H1 (cell line): ENCODE results near the gene TIGD2. TPM values are rescaled to one million over a fixed set of nuclear protein-coding genes. Genes with fewer than 3 reads are reported as not detected.

ENCODE experiments used
- CTCF ChIA-PET: fragments of 300-600 bp; sonication (Branson Sonifier 250); formaldehyde crosslinking; loops from one replicate; lab custom pipeline; 2021; ENCODE audit not compliant: partially characterized antibody; lab: Charles Lee
- POLR2A ChIA-PET: fragments of 300-600 bp; sonication (Branson Sonifier 250); formaldehyde crosslinking; loops from one replicate; lab custom pipeline; 2021; ENCODE audit warnings: inconsistent platforms; ENCODE audit not compliant: partially characterized antibody; lab: Charles Lee
- DNase-seq, 2 experiments: peaks; one replicate each; pipeline versions ENCODE4 v3.0.0 to v3.0.0-alpha.2; 2010 to 2022; ENCODE audit warnings: low spot score in 2 of 2, low read depth in 1 of 2, mixed read lengths in 1 of 2
- FAIRE-seq: peaks from 2 replicates; lab custom pipeline; 2011; peaks lifted over from hg19 to GRCh38; lab: Jason Lieb, UNC
- H2AFZ ChIP-seq: 2 replicates; pipeline ENCODE4 v1.8.1; 2012; ENCODE audit warnings: low read length, inconsistent platforms
- H2AK5ac ChIP-seq: 2 replicates; pipeline ENCODE4 v1.6.1; 2013; ENCODE audit warnings: low read depth, low read length
- H2BK120ac ChIP-seq: replicated peaks from 2 replicates; pipeline ENCODE3; 2013; ENCODE audit warnings: low read depth, low read length, inconsistent platforms
- H2BK12ac ChIP-seq: 2 replicates; pipeline ENCODE4 v1.6.1; 2013; ENCODE audit warnings: low read depth, low read length
- H2BK15ac ChIP-seq: 2 replicates; pipeline ENCODE4 v1.6.1; 2013; ENCODE audit warnings: low read length
- H2BK20ac ChIP-seq: 2 replicates; pipeline ENCODE4 v1.6.1; 2013; ENCODE audit warnings: low read length
- H2BK5ac ChIP-seq: 2 replicates; pipeline ENCODE4 v1.6.1; 2013; ENCODE audit warnings: low read depth, low read length
- H3K14ac ChIP-seq: 2 replicates; pipeline ENCODE4 v1.6.1; 2013; ENCODE audit warnings: inconsistent platforms; ENCODE audit not compliant: insufficient read length
- H3K18ac ChIP-seq: 2 replicates; pipeline ENCODE4 v1.6.1; 2013; ENCODE audit warnings: low read length; ENCODE audit errors: extremely low read depth
- H3K23ac ChIP-seq: 2 replicates; pipeline ENCODE4 v1.6.1; 2013; ENCODE audit warnings: inconsistent platforms; ENCODE audit not compliant: insufficient read length
- H3K23me2 ChIP-seq: 2 replicates; pipeline ENCODE4 v1.6.1; 2013; ENCODE audit warnings: low read depth, low read length
- H3K27ac ChIP-seq: 2 replicates; pipeline ENCODE4 v1.6.1; 2011; ENCODE audit warnings: low read depth, low read length, inconsistent platforms
- H3K27me3 ChIP-seq, 4 experiments: replicated peaks in 1 of 4; 1 replicate in 1 of 4; 2 replicates in 3 of 4; pipeline versions ENCODE4 v1.6.1 to v1.8.1; 2011 to 2013; ENCODE audit warnings: low read length in 3 of 4, mild to moderate bottlenecking in 3 of 4, inconsistent platforms in 2 of 4, mixed read lengths in 2 of 4, moderate library complexity in 1 of 4; ENCODE audit not compliant: control insufficient read depth in 3 of 4, insufficient read depth in 3 of 4; ENCODE audit errors: extremely low read depth in 1 of 4
- H3K36me3 ChIP-seq, 4 experiments: 2 replicates each; pipeline versions ENCODE4 v1.6.1 to v1.8.1; 2011 to 2013; ENCODE audit warnings: mild to moderate bottlenecking in 4 of 4, low read length in 3 of 4, moderate library complexity in 2 of 4, control low read depth in 1 of 4, inconsistent platforms in 1 of 4; ENCODE audit not compliant: insufficient read depth in 4 of 4, control insufficient read depth in 2 of 4
- H3K4ac ChIP-seq: replicated peaks from 2 replicates; pipeline ENCODE3; 2013; ENCODE audit warnings: low read length, low read depth, mixed read lengths, inconsistent platforms; ENCODE audit not compliant: insufficient read length
- H3K4me1 ChIP-seq, 4 experiments: replicated peaks in 1 of 4; 1 replicate in 1 of 4; 2 replicates in 3 of 4; pipeline versions ENCODE4 v1.6.1 to v1.8.1; 2011 to 2013; ENCODE audit warnings: low read length in 3 of 4, inconsistent platforms in 2 of 4, mixed read lengths in 1 of 4; ENCODE audit not compliant: insufficient read depth in 4 of 4, control insufficient read depth in 3 of 4
- H3K4me2 ChIP-seq, 2 experiments: 2 replicates each; pipeline versions ENCODE4 v1.6.1 to v1.8.1; 2011 to 2013; ENCODE audit warnings: low read depth in 2 of 2, low read length in 2 of 2, control low read depth in 1 of 2, inconsistent platforms in 1 of 2, mild to moderate bottlenecking in 1 of 2; ENCODE audit not compliant: insufficient read depth in 1 of 2
- H3K4me3 ChIP-seq, 4 experiments: fragments of 200-600, 300-600 bp in 1 of 4; sonication (generic), shearing (Covaris generic), sonication (Bioruptor Twin) in 1 of 4; 2 replicates each; pipeline versions ENCODE4 v1.5.1 to v1.8.1; 2011 to 2016; ENCODE audit warnings: low read length in 4 of 4, low read depth in 3 of 4, control low read depth in 2 of 4, inconsistent platforms in 2 of 4, mild to moderate bottlenecking in 2 of 4, mixed read lengths in 1 of 4, moderate library complexity in 1 of 4; ENCODE audit not compliant: insufficient read depth in 2 of 4; ENCODE audit errors: extremely low read depth in 1 of 4
- H3K56ac ChIP-seq: replicated peaks from 2 replicates; pipeline ENCODE3; 2013; ENCODE audit warnings: low read depth, mild to moderate bottlenecking, mixed read lengths, low read length, inconsistent platforms; ENCODE audit not compliant: insufficient read length
- H3K79me1 ChIP-seq: 2 replicates; pipeline ENCODE4 v1.6.1; 2013; ENCODE audit warnings: low read depth, low read length, control low read depth
- H3K79me2 ChIP-seq, 2 experiments: 2 replicates each; pipeline versions ENCODE4 v1.6.1 to v1.8.1; 2012 to 2013; ENCODE audit warnings: low read length in 2 of 2, mild to moderate bottlenecking in 2 of 2, inconsistent platforms in 1 of 2; ENCODE audit not compliant: insufficient read depth in 2 of 2, control insufficient read depth in 1 of 2
- H3K9ac ChIP-seq, 4 experiments: replicated peaks in 1 of 4; 1 replicate in 1 of 4; 2 replicates in 3 of 4; pipeline versions ENCODE4 v1.6.1 to v1.8.1; 2011 to 2013; ENCODE audit warnings: low read depth in 3 of 4, low read length in 3 of 4, control low read depth in 2 of 4, mild to moderate bottlenecking in 2 of 4, moderate library complexity in 2 of 4, inconsistent platforms in 1 of 4; ENCODE audit errors: extremely low read depth in 1 of 4
- H3K9me3 ChIP-seq, 2 experiments: 2 replicates each; pipeline versions ENCODE4 v1.6.1 to v1.8.1; 2012 to 2013; ENCODE audit warnings: mild to moderate bottlenecking in 2 of 2, moderate library complexity in 2 of 2, control low read depth in 1 of 2, inconsistent platforms in 1 of 2, low read depth in 1 of 2, low read length in 1 of 2, mixed read lengths in 1 of 2; ENCODE audit not compliant: insufficient read depth in 2 of 2
- H4K20me1 ChIP-seq, 2 experiments: replicated peaks in 1 of 2; 2 replicates each; pipeline versions ENCODE3 to v1.8.1; 2011 to 2013; ENCODE audit warnings: inconsistent platforms in 2 of 2, low read length in 2 of 2, mild to moderate bottlenecking in 1 of 2; ENCODE audit not compliant: insufficient read depth in 2 of 2, control insufficient read depth in 1 of 2
- H4K5ac ChIP-seq: 2 replicates; pipeline ENCODE4 v1.6.1; 2013; ENCODE audit warnings: low read length, low read depth, mixed read lengths, inconsistent platforms; ENCODE audit not compliant: insufficient read length
- H4K8ac ChIP-seq: 2 replicates; pipeline ENCODE4 v1.8.0; 2013; ENCODE audit warnings: mild to moderate bottlenecking, moderate library complexity, low read length, inconsistent platforms; ENCODE audit not compliant: insufficient read depth; ENCODE audit errors: extremely low read depth
- H4K91ac ChIP-seq: replicated peaks from 2 replicates; pipeline ENCODE3; 2013; ENCODE audit warnings: low read length, mixed read lengths, inconsistent platforms; ENCODE audit not compliant: insufficient read length
- GABPA ChIP-seq: IDR thresholded peaks from 2 replicates; pipeline ENCODE4 v1.6.1; 2011; ENCODE audit warnings: mild to moderate bottlenecking, low read length, moderate library complexity, borderline replicate concordance; ENCODE audit not compliant: insufficient read depth
- KDM4A ChIP-seq: IDR thresholded peaks from one replicate; pipeline ENCODE4 v1.7.1; 2012; ENCODE audit warnings: low read depth, mild to moderate bottlenecking, moderate library complexity, low read length, inconsistent platforms; ENCODE audit not compliant: severe bottlenecking
- NRF1 ChIP-seq: IDR thresholded peaks from 2 replicates; pipeline ENCODE4 v1.6.1; 2011; ENCODE audit warnings: mild to moderate bottlenecking, low read depth, low read length, improper control_type of control experiment
- POLR2A ChIP-seq, 2 experiments: IDR thresholded peaks; 1 replicate in 1 of 2; 2 replicates in 1 of 2; pipeline ENCODE4 v1.6.1; 2011; ENCODE audit warnings: low read depth in 2 of 2, low read length in 2 of 2, mild to moderate bottlenecking in 2 of 2; ENCODE audit errors: control extremely low read depth in 1 of 2
- TAF7 ChIP-seq: optimal IDR thresholded peaks from 2 replicates; pipeline ENCODE3; 2011; ENCODE audit warnings: low read depth, mild to moderate bottlenecking, inconsistent platforms, low read length, moderate library complexity, borderline replicate concordance
- WGBS, 2 experiments: shearing (Covaris generic) in 1 of 2; methylation state at CpG; one replicate each; pipeline versions ENCODE4 v1.1.6 to v1.1.7; 2013 to 2015; ENCODE audit warnings: low lambda C conversion rate in 2 of 2, mixed read lengths in 2 of 2, inconsistent platforms in 1 of 2, low coverage in 1 of 2, missing lambda C conversion rate in 1 of 2; ENCODE audit not compliant: insufficient replicate concordance in 2 of 2, insufficient coverage in 1 of 2, insufficient read length in 1 of 2; ENCODE audit errors: extremely low coverage in 1 of 2, missing lambda C conversion rate in 1 of 2; 5-methylcytosine and 5-hydroxymethylcytosine counted together
- polyA plus RNA-seq, 7 experiments: library from polyadenylated mRNA; depleted of rRNA in 3 of 7; stranded (reverse) in 5 of 7; unstranded in 2 of 7; fragments of >200 nt in 5 of 7; fragments of 200-250 nt in 2 of 7; gene quantifications; 1 replicate in 5 of 7; 2 replicates in 1 of 7; 4 replicates in 1 of 7; pipeline versions ENCODE4 v1.2.1 to v1.2.3, GENCODE V29; 2011 to 2013; ENCODE audit warnings: missing spikeins in 2 of 7, mixed read lengths in 2 of 7
- total RNA-seq: library from RNA; stranded (reverse); fragmentation: NEBNext Ultra II Directional; extraction: Animal tissue kit (Norgen Biotek cat#: 25700); gene quantifications from 2 replicates; pipeline ENCODE4 v1.2.1, GENCODE V29; 2021

TIGD2 gene
- total and polyA plus RNA-seq, 2 of the 8 experiments (the other 6 are each of a cell fraction or from before 2014, with no cell fraction given), result 2.4 to 5.7 TPM

DNA sequence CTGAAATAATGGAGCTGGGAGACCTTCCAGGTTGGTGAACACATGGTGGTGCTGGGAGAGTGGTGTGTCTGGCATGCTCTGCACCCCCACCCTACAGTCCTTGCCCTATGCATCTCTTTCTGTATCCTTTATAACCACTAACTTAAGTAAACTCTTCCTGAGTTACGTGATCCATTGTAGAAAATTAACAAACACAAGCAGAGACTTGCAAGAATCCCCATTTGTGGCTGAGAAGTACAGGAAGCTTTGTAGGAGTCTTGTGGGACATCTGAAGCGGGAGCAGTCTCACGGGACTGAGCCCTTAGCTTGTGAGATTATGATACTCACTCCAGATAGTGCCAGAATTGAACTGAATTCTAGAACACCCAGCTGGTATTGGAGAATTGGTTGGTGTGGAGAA lies 40.0 kb upstream of the TIGD2 start:
- FAIRE-seq (no peak), DNase-seq (no peak)
- Histone ChIP-seq H3K9ac (no peak overlapping the region), H2AK5ac (no peak overlapping the region), H3K27ac (no peak overlapping the region), H3K79me1 (no peaks in the 10 kb centered on the region), H3K36me3 (no peaks in the 10 kb centered on the region), H3K9me3 (no peaks in the 10 kb centered on the region), H3K4me2 (no peak overlapping the region), H2BK120ac (no peak overlapping the region), H2AFZ (no peak overlapping the region), H3K56ac (no peak overlapping the region), H4K20me1 (no peaks in the 10 kb centered on the region), H4K5ac (no peak overlapping the region), H3K18ac (no peak overlapping the region), H3K4ac (no peak overlapping the region), H3K23ac (no peak overlapping the region), H3K4me1 (no peaks in the 10 kb centered on the region), H3K4me3 (no peak overlapping the region), H3K23me2 (no peaks in the 10 kb centered on the region), H2BK12ac (no peak overlapping the region), H2BK5ac (no peak overlapping the region), H3K14ac (no peak overlapping the region), H2BK20ac (no peak overlapping the region), H4K8ac (no peak overlapping the region), H3K79me2 (no peaks in the 10 kb centered on the region), H2BK15ac (no peak overlapping the region), H3K27me3 (no peaks in the 10 kb centered on the region), H4K91ac (no peak overlapping the region)
- CTCF ChIA-PET, result interaction anchor here (0.9 kb wide), 1 partner anchor 18 kb away, joined by 3 read pairs; no protein-coding TSS in a partner anchor
- 86% methylated on average over 3 of the region's 3 CpGs; no CpG with 5 or more reads in 1 of the 2 experiments for WGBS, 2 experiments
- POLR2A ChIA-PET, result interaction anchor here (0.7 kb wide), 1 partner anchor 14 kb away, joined by 3 read pairs; the partner anchor contains the start of gene FAM13A
- TF ChIP-seq NRF1 (no peak), KDM4A (no peak), TAF7 (no peak), GABPA (no peak), POLR2A (IDR thresholded peaks at IDR 0.05; ENCODE audit: control extremely low read depth in 1 of 2, low read depth in 2 of 2, low read length in 2 of 2) (no peak)
